ENCODE measurements around the gene RASA4B. TPM values are rescaled to one million over a fixed set of nuclear protein-coding genes. Genes with fewer than 3 reads are reported as not detected.
"Not testable (repeated sequence)": the region's sequence is repeated elsewhere in the genome, so short reads cannot be mapped to it uniquely, and the experiment has no call there.

The RASA4B gene
- total and polyA plus RNA-seq, 2 experiments from 2014 or later = 0.99 to 1.5 TPM

DNA sequence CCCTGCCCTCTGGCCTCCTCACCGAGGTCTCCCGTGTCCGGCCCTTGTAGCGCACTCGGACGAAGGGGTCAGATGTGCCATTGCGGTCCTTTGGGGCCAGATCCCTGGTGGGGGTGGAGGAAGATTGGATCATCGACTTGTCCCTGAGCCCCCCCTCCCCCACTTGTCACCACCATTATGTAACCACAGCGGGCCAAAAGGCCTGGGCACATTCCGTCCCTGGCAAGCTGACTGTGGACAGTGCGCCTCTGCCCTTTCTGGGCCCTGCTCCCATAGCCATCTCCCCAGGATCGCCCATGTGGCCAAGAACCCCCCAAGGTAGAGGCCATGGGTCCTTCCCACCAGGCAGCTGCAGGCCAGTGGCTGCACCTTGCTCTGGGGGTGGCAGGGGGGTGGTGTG lies 14.4 kb downstream of the RASA4B start:
- not testable (repeated sequence) for ATAC-seq; H3K9me2 ChIP-seq (ENCODE audit: insufficient read depth); H3K27ac ChIP-seq (ENCODE audit: low read depth); H2AFZ ChIP-seq; H3K79me2 ChIP-seq (replicated peaks; ENCODE audit: insufficient read depth); H3K4me3 Mint-ChIP-seq; H4K20me1 ChIP-seq (replicated peaks; ENCODE audit: insufficient read depth); H3K9me3 Mint-ChIP-seq; H3K4me1 ChIP-seq (ENCODE audit: insufficient read depth); H3K36me3 Mint-ChIP-seq (ENCODE audit: low read depth); H3K4me2 ChIP-seq; H3K4me3 ChIP-seq; H3K27me3 Mint-ChIP-seq (ENCODE audit: insufficient read depth, low read depth, poor library complexity); H3K27me3 ChIP-seq (ENCODE audit: insufficient read depth); H3K27ac Mint-ChIP-seq; H3K36me3 ChIP-seq (ENCODE audit: insufficient read depth); DNase-seq (ENCODE audit: low spot score); H3K4me1 Mint-ChIP-seq; H3F3A ChIP-seq (replicated peaks; ENCODE audit: low read depth)

DNA sequence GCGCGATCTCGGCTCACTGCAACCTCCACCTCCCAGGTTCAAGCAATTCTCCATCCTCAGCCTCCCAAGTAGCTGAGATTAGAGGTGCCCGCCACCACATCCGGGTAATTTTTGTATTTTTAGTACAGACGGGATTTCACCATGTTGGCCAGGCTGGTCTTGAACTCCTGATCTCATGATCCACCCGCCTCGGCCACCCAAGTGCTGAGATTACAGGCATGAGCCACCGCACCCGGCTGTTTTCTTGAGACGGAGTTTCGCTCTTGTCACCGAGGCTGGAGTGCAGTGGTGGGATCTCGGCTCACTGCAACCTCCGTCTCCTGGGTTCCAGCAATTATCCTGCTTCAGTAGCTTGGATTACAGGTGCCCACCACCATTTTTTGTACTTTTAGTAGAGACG lies 19.3 kb downstream of the RASA4B start:
- DNase-seq (ENCODE audit: low spot score); H3K36me3 ChIP-seq (ENCODE audit: insufficient read depth); H3K4me2 ChIP-seq; H3K4me1 Mint-ChIP-seq; H2AFZ ChIP-seq; H3K79me2 ChIP-seq (replicated peaks; ENCODE audit: insufficient read depth); H4K20me1 ChIP-seq (replicated peaks; ENCODE audit: insufficient read depth); H3K27ac Mint-ChIP-seq; H3K27me3 ChIP-seq (ENCODE audit: insufficient read depth); H3K4me3 ChIP-seq; ATAC-seq; H3K4me1 ChIP-seq (ENCODE audit: insufficient read depth); H3K9me3 Mint-ChIP-seq; H3K4me3 Mint-ChIP-seq; H3F3A ChIP-seq (replicated peaks; ENCODE audit: low read depth); H3K9me2 ChIP-seq (ENCODE audit: insufficient read depth); H3K27ac ChIP-seq (ENCODE audit: low read depth); H3K27me3 Mint-ChIP-seq (ENCODE audit: insufficient read depth, low read depth, poor library complexity); H3K36me3 Mint-ChIP-seq (ENCODE audit: low read depth): not testable (repeated sequence)

- H3K27ac Mint-ChIP-seq; DNase-seq (ENCODE audit: low spot score); H2AFZ ChIP-seq; H3K36me3 ChIP-seq (ENCODE audit: insufficient read depth); H3K4me3 ChIP-seq; H3K27me3 ChIP-seq (ENCODE audit: insufficient read depth); H3K9me2 ChIP-seq (ENCODE audit: insufficient read depth); ATAC-seq; H3K4me2 ChIP-seq; H3K27me3 Mint-ChIP-seq (ENCODE audit: insufficient read depth, low read depth, poor library complexity); H3K27ac ChIP-seq (ENCODE audit: low read depth); H3K4me1 ChIP-seq (ENCODE audit: insufficient read depth); H3K36me3 Mint-ChIP-seq (ENCODE audit: low read depth); H3K79me2 ChIP-seq (replicated peaks; ENCODE audit: insufficient read depth); H3K9me3 Mint-ChIP-seq; H3K4me1 Mint-ChIP-seq; H3K4me3 Mint-ChIP-seq; H3F3A ChIP-seq (replicated peaks; ENCODE audit: low read depth); H4K20me1 ChIP-seq (replicated peaks; ENCODE audit: insufficient read depth): not testable (repeated sequence)
Observed at GRCh38 chr7:102497308-102497707, 20.3 kb downstream of the RASA4B start.

- H3K36me3 ChIP-seq (ENCODE audit: insufficient read depth); ATAC-seq; H3K36me3 Mint-ChIP-seq (ENCODE audit: low read depth); H3K79me2 ChIP-seq (replicated peaks; ENCODE audit: insufficient read depth); H3K4me1 ChIP-seq (ENCODE audit: insufficient read depth); H3K9me3 Mint-ChIP-seq; H3K27ac ChIP-seq (ENCODE audit: low read depth); H2AFZ ChIP-seq; H3K4me1 Mint-ChIP-seq; H3K4me2 ChIP-seq; H3F3A ChIP-seq (replicated peaks; ENCODE audit: low read depth); H3K4me3 Mint-ChIP-seq; H3K27ac Mint-ChIP-seq; H3K9me2 ChIP-seq (ENCODE audit: insufficient read depth); H3K27me3 Mint-ChIP-seq (ENCODE audit: insufficient read depth, low read depth, poor library complexity); H4K20me1 ChIP-seq (replicated peaks; ENCODE audit: insufficient read depth); H3K4me3 ChIP-seq; DNase-seq (ENCODE audit: low spot score); H3K27me3 ChIP-seq (ENCODE audit: insufficient read depth): not testable (repeated sequence)
Observed at GRCh38 chr7:102496861-102497260, 20.7 kb downstream of the RASA4B start.

- peak; percentile 32 for ATAC-seq
Observed at GRCh38 chr7:102494473-102495149, 23.0 kb downstream of the RASA4B start.

DNA sequence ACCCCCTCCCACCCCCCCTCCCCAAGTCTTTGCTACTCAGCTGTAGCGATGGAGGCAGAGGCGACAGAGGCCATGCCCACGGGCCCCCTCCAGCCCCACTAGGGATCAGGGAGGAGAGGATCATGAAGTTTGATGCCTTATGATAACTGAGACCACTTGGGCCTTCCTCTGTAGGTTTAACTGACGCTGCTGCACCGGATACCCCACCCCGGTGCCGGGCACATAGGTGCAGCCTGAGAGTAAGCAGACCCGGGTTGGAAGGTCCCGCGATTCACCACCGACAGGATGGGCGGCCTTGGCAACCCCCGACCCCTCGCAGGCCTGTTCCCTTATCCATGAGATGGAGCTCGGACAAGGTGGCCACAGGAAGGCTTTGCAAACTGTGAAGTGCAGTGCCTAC lies 23.6 kb downstream of the RASA4B start:
- H3K27me3 ChIP-seq (ENCODE audit: insufficient read depth); H3K4me3 ChIP-seq; H3K9me3 Mint-ChIP-seq; H3K36me3 Mint-ChIP-seq (ENCODE audit: low read depth); H3F3A ChIP-seq (replicated peaks; ENCODE audit: low read depth); H3K4me1 Mint-ChIP-seq; H3K4me2 ChIP-seq; H3K4me3 Mint-ChIP-seq; H3K27ac Mint-ChIP-seq; H3K4me1 ChIP-seq (ENCODE audit: insufficient read depth); H4K20me1 ChIP-seq (replicated peaks; ENCODE audit: insufficient read depth); H2AFZ ChIP-seq; H3K9me2 ChIP-seq (ENCODE audit: insufficient read depth); H3K36me3 ChIP-seq (ENCODE audit: insufficient read depth); ATAC-seq; H3K27me3 Mint-ChIP-seq (ENCODE audit: insufficient read depth, low read depth, poor library complexity); H3K27ac ChIP-seq (ENCODE audit: low read depth); H3K79me2 ChIP-seq (replicated peaks; ENCODE audit: insufficient read depth); DNase-seq (ENCODE audit: low spot score): not testable (repeated sequence)

More at GRCh38 chr7:102494473-102495149, 23.0 kb downstream of the RASA4B start:
- H3K9me2 ChIP-seq (ENCODE audit: insufficient read depth); H3K27ac Mint-ChIP-seq; H3K4me1 ChIP-seq (ENCODE audit: insufficient read depth); DNase-seq (ENCODE audit: low spot score); H3K9me3 Mint-ChIP-seq; H3K4me3 Mint-ChIP-seq; H3K36me3 Mint-ChIP-seq (ENCODE audit: low read depth); H3K4me2 ChIP-seq; H3K27me3 ChIP-seq (ENCODE audit: insufficient read depth); H3K36me3 ChIP-seq (ENCODE audit: insufficient read depth); H2AFZ ChIP-seq; H3K4me3 ChIP-seq; H3K27ac ChIP-seq (ENCODE audit: low read depth); H3K4me1 Mint-ChIP-seq; H4K20me1 ChIP-seq (replicated peaks; ENCODE audit: insufficient read depth); H3K79me2 ChIP-seq (replicated peaks; ENCODE audit: insufficient read depth); H3K27me3 Mint-ChIP-seq (ENCODE audit: insufficient read depth, low read depth, poor library complexity); H3F3A ChIP-seq (replicated peaks; ENCODE audit: low read depth): not testable (repeated sequence)
